ENCODE results near the gene C5orf24.

DNA sequence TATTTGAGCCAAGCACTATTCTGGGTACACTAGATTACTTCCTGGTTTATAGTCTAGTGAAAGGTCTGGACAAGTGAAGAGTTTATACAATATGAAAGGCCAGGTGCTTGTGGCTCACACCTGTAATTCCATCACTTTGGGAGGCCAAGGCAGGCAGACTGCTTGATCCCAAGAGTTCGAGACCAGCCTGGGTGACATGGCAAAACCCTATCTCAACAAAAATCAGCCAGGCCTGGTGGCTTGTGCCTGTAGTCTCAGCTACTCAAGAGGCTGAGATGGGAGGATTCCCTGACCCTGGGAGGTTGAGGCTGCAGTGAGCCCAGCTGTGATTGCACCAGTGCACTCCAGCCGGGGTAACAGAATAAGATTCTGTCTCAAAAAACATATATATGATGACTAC, 18.9 kb downstream of the C5orf24 start:
- TF ChIP-seq YY1 (tag by site-specific recombination; IDR thresholded peaks at IDR 0.05) (no peak), ZSCAN30 (tag by site-specific recombination; IDR thresholded peaks at IDR 0.05) (no peak), ZNF704 (tag by site-specific recombination; IDR thresholded peaks at IDR 0.05) (no peak), ZNF510 (tag by site-specific recombination; IDR thresholded peaks at IDR 0.05; ENCODE audit: insufficient replicate concordance) (no peak), KLF10 (tag by site-specific recombination; IDR thresholded peaks at IDR 0.05) (no peak), ZBTB10 (tag by site-specific recombination; IDR thresholded peaks at IDR 0.05) (no peak), ELK4 (IDR thresholded peaks at IDR 0.05; ENCODE audit: borderline replicate concordance, low read depth, low read length) (no peak), ZNF121 (tag by site-specific recombination; IDR thresholded peaks at IDR 0.05) (no peak), ZNF184 (tag by site-specific recombination; IDR thresholded peaks at IDR 0.05) (no peak)
- TF ChIP-seq, protein P1, sequence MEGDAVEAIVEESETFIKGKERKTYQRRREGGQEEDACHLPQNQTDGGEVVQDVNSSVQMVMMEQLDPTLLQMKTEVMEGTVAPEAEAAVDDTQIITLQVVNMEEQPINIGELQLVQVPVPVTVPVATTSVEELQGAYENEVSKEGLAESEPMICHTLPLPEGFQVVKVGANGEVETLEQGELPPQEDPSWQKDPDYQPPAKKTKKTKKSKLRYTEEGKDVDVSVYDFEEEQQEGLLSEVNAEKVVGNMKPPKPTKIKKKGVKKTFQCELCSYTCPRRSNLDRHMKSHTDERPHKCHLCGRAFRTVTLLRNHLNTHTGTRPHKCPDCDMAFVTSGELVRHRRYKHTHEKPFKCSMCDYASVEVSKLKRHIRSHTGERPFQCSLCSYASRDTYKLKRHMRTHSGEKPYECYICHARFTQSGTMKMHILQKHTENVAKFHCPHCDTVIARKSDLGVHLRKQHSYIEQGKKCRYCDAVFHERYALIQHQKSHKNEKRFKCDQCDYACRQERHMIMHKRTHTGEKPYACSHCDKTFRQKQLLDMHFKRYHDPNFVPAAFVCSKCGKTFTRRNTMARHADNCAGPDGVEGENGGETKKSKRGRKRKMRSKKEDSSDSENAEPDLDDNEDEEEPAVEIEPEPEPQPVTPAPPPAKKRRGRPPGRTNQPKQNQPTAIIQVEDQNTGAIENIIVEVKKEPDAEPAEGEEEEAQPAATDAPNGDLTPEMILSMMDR (tag by site-specific recombination; IDR thresholded peaks at IDR 0.05), result no peak
- TF ChIP-seq, protein P2, sequence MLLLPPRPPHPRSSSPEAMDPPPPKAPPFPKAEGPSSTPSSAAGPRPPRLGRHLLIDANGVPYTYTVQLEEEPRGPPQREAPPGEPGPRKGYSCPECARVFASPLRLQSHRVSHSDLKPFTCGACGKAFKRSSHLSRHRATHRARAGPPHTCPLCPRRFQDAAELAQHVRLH (tag by site-specific recombination; IDR thresholded peaks at IDR 0.05), result no peak
